Measurements from ENCODE around the gene BBX. TPM values are rescaled to one million over a fixed set of nuclear protein-coding genes. Genes with fewer than 3 reads are reported as not detected.

BBX gene
- total RNA-seq, 1 experiment from 2014 or later = 73.2 TPM

DNA sequence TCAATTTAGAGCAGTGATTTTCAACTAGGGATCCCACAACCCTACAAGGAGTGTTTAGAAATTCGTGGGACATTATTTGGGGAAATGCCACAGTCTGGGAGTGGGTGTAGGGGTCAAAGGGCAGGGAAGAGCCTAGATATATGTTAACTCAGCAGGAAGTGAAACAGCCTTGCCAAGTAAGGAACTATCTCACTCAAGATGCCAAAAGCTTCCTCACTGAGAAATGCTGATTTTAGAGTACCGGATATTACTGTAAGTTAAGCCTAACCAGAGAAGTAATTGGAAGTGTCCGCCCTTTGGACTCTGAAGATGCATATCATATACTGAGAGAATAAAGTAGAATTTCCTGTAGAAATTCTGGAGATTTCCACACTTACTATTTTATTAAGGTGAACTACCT, 158.6 kb downstream of the BBX start:
- intact Hi-C loops (cut with micrococcal nuclease) = no loop called here
- no peak for DNase-seq (ENCODE audit: unreplicated experiment)
- TF ChIP-seq, protein P1, sequence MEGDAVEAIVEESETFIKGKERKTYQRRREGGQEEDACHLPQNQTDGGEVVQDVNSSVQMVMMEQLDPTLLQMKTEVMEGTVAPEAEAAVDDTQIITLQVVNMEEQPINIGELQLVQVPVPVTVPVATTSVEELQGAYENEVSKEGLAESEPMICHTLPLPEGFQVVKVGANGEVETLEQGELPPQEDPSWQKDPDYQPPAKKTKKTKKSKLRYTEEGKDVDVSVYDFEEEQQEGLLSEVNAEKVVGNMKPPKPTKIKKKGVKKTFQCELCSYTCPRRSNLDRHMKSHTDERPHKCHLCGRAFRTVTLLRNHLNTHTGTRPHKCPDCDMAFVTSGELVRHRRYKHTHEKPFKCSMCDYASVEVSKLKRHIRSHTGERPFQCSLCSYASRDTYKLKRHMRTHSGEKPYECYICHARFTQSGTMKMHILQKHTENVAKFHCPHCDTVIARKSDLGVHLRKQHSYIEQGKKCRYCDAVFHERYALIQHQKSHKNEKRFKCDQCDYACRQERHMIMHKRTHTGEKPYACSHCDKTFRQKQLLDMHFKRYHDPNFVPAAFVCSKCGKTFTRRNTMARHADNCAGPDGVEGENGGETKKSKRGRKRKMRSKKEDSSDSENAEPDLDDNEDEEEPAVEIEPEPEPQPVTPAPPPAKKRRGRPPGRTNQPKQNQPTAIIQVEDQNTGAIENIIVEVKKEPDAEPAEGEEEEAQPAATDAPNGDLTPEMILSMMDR (IDR thresholded peaks at IDR 0.05; ENCODE audit: unreplicated experiment) = no peak
- Mint-ChIP-seq H3K27ac (ENCODE audit: low read depth, unreplicated experiment) (no peak overlapping the region), H3K36me3 (ENCODE audit: insufficient read depth, unreplicated experiment) (peaks cover 5% of the 10 kb centered on the region), H3K4me3 (ENCODE audit: unreplicated experiment) (no peak overlapping the region), H3K9me3 (ENCODE audit: unreplicated experiment) (no peaks in the 10 kb centered on the region), H3K27me3 (ENCODE audit: insufficient read depth, unreplicated experiment) (no peaks in the 10 kb centered on the region), H3K4me1 (ENCODE audit: insufficient read depth, unreplicated experiment) (peaks cover 6% of the 10 kb centered on the region)
- CTCF ChIA-PET = interaction anchor here (0.6 to 8.9 kb wide), 7 partner anchors 7 to 840 kb away, joined by 3 to 119 read pairs (median 3); no protein-coding TSS in a partner anchor
- POLR2A ChIA-PET = interaction anchor here (0.6 to 1.7 kb wide), 3 partner anchors 8 to 35 kb away, joined by 3 to 4 read pairs (median 4); no protein-coding TSS in a partner anchor
- no TSS peak for BruUV-seq (replicated peaks)

- no TSS peak for BruUV-seq (replicated peaks)
- Mint-ChIP-seq H3K9me3 (ENCODE audit: unreplicated experiment) (no peaks in the 10 kb centered on the region), H3K27ac (ENCODE audit: low read depth, unreplicated experiment) (no peak overlapping the region), H3K4me1 (ENCODE audit: insufficient read depth, unreplicated experiment) (peaks cover 6% of the 10 kb centered on the region), H3K36me3 (ENCODE audit: insufficient read depth, unreplicated experiment) (peaks cover 5% of the 10 kb centered on the region), H3K4me3 (ENCODE audit: unreplicated experiment) (no peak overlapping the region), H3K27me3 (ENCODE audit: insufficient read depth, unreplicated experiment) (no peaks in the 10 kb centered on the region)
- no peak for DNase-seq (ENCODE audit: unreplicated experiment)
- TF ChIP-seq, protein P1 (IDR thresholded peaks at IDR 0.05; ENCODE audit: unreplicated experiment) = no peak
- CTCF ChIA-PET = interaction anchor here (0.6 to 8.9 kb wide), 5 partner anchors 20 to 245 kb away, joined by 3 to 119 read pairs (median 3); no protein-coding TSS in a partner anchor
- intact Hi-C loops (cut with micrococcal nuclease) = no loop called here
- POLR2A ChIA-PET = interaction anchor here (0.6 to 1.3 kb wide), 4 partner anchors 12 to 68 kb away, joined by 3 to 4 read pairs (median 4); no protein-coding TSS in a partner anchor
These were observed 159.8 kb downstream of the BBX start for GRCh38 chr3:107682580-107682979.

DNA sequence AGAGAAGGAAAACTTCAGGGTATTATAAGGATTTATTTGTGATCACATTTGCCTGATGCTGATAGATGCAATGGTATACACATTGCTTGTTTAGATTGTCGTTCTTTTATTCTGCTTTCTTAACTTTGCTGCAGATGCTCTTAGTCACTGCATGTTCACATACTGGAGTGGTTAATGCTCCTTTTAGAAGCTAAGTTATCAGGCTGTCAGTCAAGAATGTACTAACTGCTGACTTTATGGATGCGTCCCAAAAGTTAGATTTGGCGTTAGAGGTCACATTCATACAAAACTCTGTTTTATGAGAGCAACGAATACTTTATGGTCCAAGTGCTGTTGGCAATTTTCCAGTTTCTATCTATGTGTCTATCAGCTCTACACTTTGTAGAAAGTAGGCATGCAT, 160.7 kb downstream of the BBX start:
- Mint-ChIP-seq H3K4me1 (ENCODE audit: insufficient read depth, unreplicated experiment) (peaks cover 6% of the 10 kb centered on the region), H3K36me3 (ENCODE audit: insufficient read depth, unreplicated experiment) (peaks cover 5% of the 10 kb centered on the region), H3K9me3 (ENCODE audit: unreplicated experiment) (no peaks in the 10 kb centered on the region), H3K27ac (ENCODE audit: low read depth, unreplicated experiment) (no peak overlapping the region), H3K4me3 (ENCODE audit: unreplicated experiment) (no peak overlapping the region), H3K27me3 (ENCODE audit: insufficient read depth, unreplicated experiment) (no peaks in the 10 kb centered on the region)
- no peak for DNase-seq (ENCODE audit: unreplicated experiment)
- CTCF ChIA-PET = interaction anchor here (1.5 to 1.6 kb wide), 2 partner anchors 57 to 244 kb away, joined by 3 to 4 read pairs; no protein-coding TSS in a partner anchor
- intact Hi-C loops (cut with micrococcal nuclease) = no loop called here
- BruUV-seq (replicated peaks) = no TSS peak
- POLR2A ChIA-PET = interaction anchor here (0.6 to 1.3 kb wide), 4 partner anchors 21 to 67 kb away, joined by 3 to 5 read pairs (median 4); no protein-coding TSS in a partner anchor
- TF ChIP-seq, protein P1 (IDR thresholded peaks at IDR 0.05; ENCODE audit: unreplicated experiment) = no peak

DNA sequence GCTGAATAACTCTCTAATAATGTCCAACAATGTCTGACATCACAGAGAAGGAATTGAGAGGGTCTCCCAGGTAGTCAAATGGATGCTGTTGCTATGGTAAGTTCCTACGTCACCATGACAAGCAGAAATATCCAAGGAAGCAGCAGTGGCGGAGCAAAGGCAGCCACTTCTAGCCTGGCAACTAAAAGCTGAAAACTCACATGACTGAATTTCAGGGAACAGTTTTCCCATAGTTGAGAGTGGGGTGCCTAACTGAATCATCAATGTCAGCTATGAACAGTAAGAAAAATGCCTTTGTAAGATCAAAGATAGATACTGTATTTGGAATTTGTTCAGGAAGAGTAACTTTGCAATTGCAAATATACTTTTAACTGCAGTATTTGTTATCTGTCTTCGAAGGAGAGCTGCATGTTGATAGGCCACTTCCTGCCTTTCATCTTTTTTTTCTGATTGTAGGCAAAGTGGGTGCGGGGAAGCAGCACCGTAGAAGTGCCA, 161.7 kb downstream of the BBX start:
- intact Hi-C loops (cut with micrococcal nuclease) = no loop called here
- Mint-ChIP-seq H3K36me3 (ENCODE audit: insufficient read depth, unreplicated experiment) (peaks cover 5% of the 10 kb centered on the region), H3K27ac (ENCODE audit: low read depth, unreplicated experiment) (no peak overlapping the region), H3K9me3 (ENCODE audit: unreplicated experiment) (no peaks in the 10 kb centered on the region), H3K4me1 (ENCODE audit: insufficient read depth, unreplicated experiment) (peaks cover 11% of the 10 kb centered on the region), H3K4me3 (ENCODE audit: unreplicated experiment) (no peak overlapping the region), H3K27me3 (ENCODE audit: insufficient read depth, unreplicated experiment) (no peaks in the 10 kb centered on the region)
- TF ChIP-seq, protein P1 (IDR thresholded peaks at IDR 0.05; ENCODE audit: unreplicated experiment) = no peak
- POLR2A ChIA-PET = interaction anchor here (0.7 to 1.3 kb wide), 4 partner anchors 10 to 168 kb away, joined by 3 to 5 read pairs (median 4); no protein-coding TSS in a partner anchor
- BruUV-seq (replicated peaks) = no TSS peak
- no peak for DNase-seq (ENCODE audit: unreplicated experiment)
- CTCF ChIA-PET = interaction anchor here (0.8 to 8.3 kb wide), 3 partner anchors 8 to 56 kb away, joined by 3 to 75 read pairs (median 4); no protein-coding TSS in a partner anchor
